Smooth muscle cell (in vitro differentiated cells): ENCODE data around the gene OR8D2. TPM values are rescaled to one million over a fixed set of nuclear protein-coding genes. Genes with fewer than 3 reads are reported as not detected.

Experiments
- DNase-seq: peaks from one replicate; lab custom pipeline; 2025; ENCODE audit not compliant: unreplicated experiment; lab: John Stamatoyannopoulos, UW
- H2AFZ ChIP-seq: fragments of 200-600 bp; sonication (generic); 2 replicates; pipeline ENCODE4 v1.6.0; 2016; ENCODE audit warnings: antibody characterized with exemption, low read depth, mild to moderate bottlenecking
- H3F3A ChIP-seq: fragments of 200-600 bp; sonication (generic); 2 replicates; pipeline ENCODE4 v1.6.0; 2017; ENCODE audit warnings: antibody characterized with exemption, low read depth
- H3K27ac ChIP-seq: fragments of 200-600 bp; sonication (generic); 2 replicates; pipeline ENCODE4 v1.5.1; 2016; ENCODE audit warnings: low read depth, mild to moderate bottlenecking
- H3K27me3 ChIP-seq: fragments of 200-600 bp; sonication (generic); 2 replicates; pipeline ENCODE4 v1.6.1; 2016; ENCODE audit warnings: low read depth, mild to moderate bottlenecking
- H3K36me3 ChIP-seq: fragments of 200-600 bp; sonication (generic); 2 replicates; pipeline ENCODE4 v1.5.1; 2016; ENCODE audit warnings: low read depth
- H3K4me1 ChIP-seq: fragments of 200-600 bp; sonication (generic); 2 replicates; pipeline ENCODE4 v1.5.1; 2016; ENCODE audit warnings: low read depth
- H3K4me2 ChIP-seq: fragments of 200-600 bp; sonication (generic); 2 replicates; pipeline ENCODE4 v1.6.0; 2016; ENCODE audit warnings: mild to moderate bottlenecking
- H3K4me3 ChIP-seq: fragments of 200-600 bp; sonication (generic); 2 replicates; pipeline ENCODE4 v1.5.1; 2016; ENCODE audit warnings: mild to moderate bottlenecking
- H3K79me2 ChIP-seq: fragments of 200-600 bp; sonication (generic); 2 replicates; pipeline ENCODE4 v1.6.0; 2016; ENCODE audit warnings: low read depth, mild to moderate bottlenecking
- H3K9ac ChIP-seq: fragments of 200-600 bp; sonication (generic); 2 replicates; pipeline ENCODE4 v1.6.0; 2016; ENCODE audit warnings: low read depth
- H3K9me3 ChIP-seq: fragments of 200-600 bp; sonication (generic); replicated peaks from 2 replicates; pipeline ENCODE4 v1.5.1; 2016; ENCODE audit warnings: low read depth
- H4K20me1 ChIP-seq: fragments of 200-600 bp; sonication (generic); 2 replicates; pipeline ENCODE4 v1.6.0; 2016; ENCODE audit warnings: low read depth
- CTCF ChIP-seq: fragments of 200-600 bp; sonication (generic); IDR thresholded peaks from 2 replicates; pipeline ENCODE4 v1.5.1; 2017; ENCODE audit warnings: borderline replicate concordance, mild to moderate bottlenecking, antibody characterized with exemption; ENCODE audit not compliant: insufficient read depth, poor library complexity, severe bottlenecking
- WGBS: methylation state at CpG from one replicate; pipeline ENCODE4 v1.1.7; 2016; ENCODE audit warnings: low lambda C conversion rate; 5-methylcytosine and 5-hydroxymethylcytosine counted together
- polyA plus RNA-seq: library from polyadenylated mRNA; unstranded; fragments of >200 nt; fragmentation: Nextera tagmentation; extraction: Ambion mirVana; gene quantifications from 2 replicates; pipeline ENCODE4 v1.2.1, GENCODE V29; 2016
- total RNA-seq: library from RNA; depleted of rRNA; stranded (reverse); fragments of >200 nt; gene quantifications from 2 replicates; pipeline ENCODE4 v1.2.3, GENCODE V29; 2014

Gene OR8D2
- total RNA-seq (not detected in 2 replicates), polyA plus RNA-seq (not detected in 2 replicates)

- Histone ChIP-seq H3K36me3 (no peaks in the 10 kb centered on the region), H3K4me3 (no peak within 1 kb of the TSS), H2AFZ (no peak within 1 kb of the TSS), H3K27me3 (no peaks in the 10 kb centered on the region), H3K27ac (no peak within 1 kb of the TSS), H3K9ac (no peak within 1 kb of the TSS), H3K9me3 (no peaks in the 10 kb centered on the region), H4K20me1 (no peaks in the 10 kb centered on the region), H3K79me2 (no peaks in the 10 kb centered on the region), H3K4me1 (no peaks in the 10 kb centered on the region), H3F3A (no peaks in the 10 kb centered on the region), H3K4me2 (no peak within 1 kb of the TSS)
- no peak for DNase-seq
- WGBS: 85% methylated on average over 1 of the region's 1 CpG
- TF ChIP-seq CTCF: no peak
Observed at GRCh38 chr11:124320097-124320496, at the start of gene OR8D2. OR8D2 (minus strand) TSS chr11:124320197; CDS start chr11:124320197, 0 bp downstream.

GRCh38 chr11:124359566-124359965 is 39.6 kb upstream of the OR8D2 start:
- Histone ChIP-seq H3F3A (no peaks in the 10 kb centered on the region), H2AFZ (no peak overlapping the region), H3K36me3 (no peaks in the 10 kb centered on the region), H3K4me3 (no peak overlapping the region), H3K9ac (no peak overlapping the region), H3K4me2 (no peak overlapping the region), H3K27ac (no peak overlapping the region), H3K27me3 (peaks cover 4% of the 10 kb centered on the region), H3K79me2 (no peaks in the 10 kb centered on the region), H4K20me1 (no peaks in the 10 kb centered on the region), H3K4me1 (no peaks in the 10 kb centered on the region), H3K9me3 (no peaks in the 10 kb centered on the region)
- DNase-seq: no peak
- no peak for TF ChIP-seq CTCF
- WGBS: 33% methylated on average over 2 of the region's 2 CpGs

GRCh38 chr11:124346311-124346955 is 26.4 kb upstream of the OR8D2 start:
- DNase-seq: no peak
- Histone ChIP-seq H3K36me3 (no peaks in the 10 kb centered on the region), H3K4me3 (no peak overlapping the region), H3K27ac (no peak overlapping the region), H4K20me1 (no peaks in the 10 kb centered on the region), H3K79me2 (no peaks in the 10 kb centered on the region), H3K4me1 (no peaks in the 10 kb centered on the region), H2AFZ (no peak overlapping the region), H3K9me3 (peaks cover 4% of the 10 kb centered on the region), H3F3A (no peaks in the 10 kb centered on the region), H3K9ac (no peak overlapping the region), H3K27me3 (no peaks in the 10 kb centered on the region), H3K4me2 (no peak overlapping the region)
- WGBS: 41% methylated on average over 3 of the region's 3 CpGs
- no peak for TF ChIP-seq CTCF

GRCh38 chr11:124344346-124344745 is 24.3 kb upstream of the OR8D2 start:
- H3K4me2 ChIP-seq: no peak overlapping the region
- 82% methylated on average over 5 of the region's 5 CpGs for WGBS

More at GRCh38 chr11:124344346-124344745, 24.3 kb upstream of the OR8D2 start:
- Histone ChIP-seq H4K20me1 (no peaks in the 10 kb centered on the region), H3K27ac (no peak overlapping the region), H3K4me3 (no peak overlapping the region), H3K36me3 (no peaks in the 10 kb centered on the region), H3K27me3 (no peaks in the 10 kb centered on the region), H3K9me3 (peaks cover 2% of the 10 kb centered on the region), H3K79me2 (no peaks in the 10 kb centered on the region), H3F3A (no peaks in the 10 kb centered on the region), H3K9ac (no peak overlapping the region), H2AFZ (no peak overlapping the region), H3K4me1 (no peaks in the 10 kb centered on the region)
- no peak for DNase-seq
- no peak for TF ChIP-seq CTCF
